ENCODE results near the gene EXOSC10. TPM values are rescaled to one million over a fixed set of nuclear protein-coding genes. Genes with fewer than 3 reads are reported as not detected.

Gene EXOSC10
- total and polyA plus RNA-seq, 2 of the 13 experiments (the other 11 are each of a cell fraction or from before 2014, with no cell fraction given) = 48.4 to 67.6 TPM

GRCh38 chr1:11046625-11047365, 52.9 kb downstream of the EXOSC10 start, which contains the start of gene MASP2 (continued):
- no peak for TF ChIP-seq FOXO4 (CRISPR knock-in tag; conservative IDR thresholded peaks at IDR 0.05)
- 0 out of 2 replicates have a peak, but pooled peaks have one; percentile 47 for TF ChIP-seq MXD4 (CRISPR knock-in tag; IDR thresholded peaks at IDR 0.05)
- TF ChIP-seq ZNF883 (CRISPR knock-in tag; IDR thresholded peaks at IDR 0.05; ENCODE audit: not compliant biosample characterization) = no peak
- no peak; the same call in 1 of the 2 replicates for TF ChIP-seq ZNF639 (CRISPR knock-in tag; conservative IDR thresholded peaks at IDR 0.05)
- no peak for TF ChIP-seq ZNF713 (CRISPR knock-in tag; IDR thresholded peaks at IDR 0.05)
- no peak for TF ChIP-seq FLYWCH1 (CRISPR knock-in tag; IDR thresholded peaks at IDR 0.05)
- TF ChIP-seq ZSCAN31 (CRISPR knock-in tag; IDR thresholded peaks at IDR 0.05; ENCODE audit: low read depth) = no peak; the same call in 1 of the 2 replicates
- TF ChIP-seq ZNF251 (CRISPR knock-in tag; IDR thresholded peaks at IDR 0.05) = no peak
- TF ChIP-seq, protein P1, sequence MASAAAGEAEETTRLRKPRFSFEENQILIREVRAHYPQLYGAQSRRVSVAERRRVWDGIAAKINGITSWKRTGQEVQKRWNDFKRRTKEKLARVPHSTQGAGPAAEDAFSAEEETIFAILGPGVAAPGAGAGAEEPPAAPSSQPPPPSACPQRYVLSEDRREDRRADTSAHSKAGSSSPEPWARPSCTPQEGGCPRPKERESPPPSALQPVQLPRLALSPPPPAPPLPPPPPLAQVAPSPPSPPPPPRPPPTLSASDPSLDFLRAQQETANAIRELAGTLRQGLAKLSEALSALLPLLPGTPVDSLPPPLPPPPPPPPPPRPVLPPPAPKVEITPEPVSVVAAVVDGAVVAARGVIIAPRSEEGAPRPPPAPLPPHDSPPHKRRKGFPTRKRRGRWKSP (CRISPR knock-in tag; IDR thresholded peaks at IDR 0.05) = no peak
- TF ChIP-seq DZIP1 (CRISPR knock-in tag; IDR thresholded peaks at IDR 0.05) = no peak
- peak; percentile 79 for TF ChIP-seq PHF8 (CRISPR knock-in tag; IDR thresholded peaks at IDR 0.05)
- no peak for TF ChIP-seq SNRNP70 (IDR thresholded peaks at IDR 0.05; ENCODE audit: low read depth, low read length)
- TF ChIP-seq SKIL (CRISPR knock-in tag; IDR thresholded peaks at IDR 0.05; ENCODE audit: borderline replicate concordance) = no peak
- 0 out of 2 replicates have a peak, but pooled peaks have one; percentile 47 for TF ChIP-seq ZNF274 (CRISPR knock-in tag; IDR thresholded peaks at IDR 0.05)
- peak; percentile 65 for TF ChIP-seq KDM5B (CRISPR knock-in tag; IDR thresholded peaks at IDR 0.05; ENCODE audit: borderline replicate concordance)
- TF ChIP-seq RARA (CRISPR knock-in tag; IDR thresholded peaks at IDR 0.05) = peak; percentile 91
- TF ChIP-seq ZNF670 (CRISPR knock-in tag; IDR thresholded peaks at IDR 0.05; ENCODE audit: borderline replicate concordance) = no peak
- TF ChIP-seq REL (CRISPR knock-in tag; conservative IDR thresholded peaks at IDR 0.05) = no peak
- 0 out of 2 replicates have a peak, but pooled peaks have one; percentile 76 for TF ChIP-seq ZNF556 (CRISPR knock-in tag; IDR thresholded peaks at IDR 0.05; ENCODE audit: borderline replicate concordance)
- TF ChIP-seq MEIS1 (CRISPR knock-in tag; IDR thresholded peaks at IDR 0.05; ENCODE audit: borderline replicate concordance) = peak; percentile 64; the same call in 1 of the 2 replicates
- no peak for TF ChIP-seq ISX (CRISPR knock-in tag; conservative IDR thresholded peaks at IDR 0.05)

Measured in HepG2 (cell line).